ENCODE results near the gene PVALB. TPM values are rescaled to one million over a fixed set of nuclear protein-coding genes. Genes with fewer than 3 reads are reported as not detected.

PVALB gene
- total RNA-seq, 4 donors from 2014 or later = not detected

- TF ChIP-seq CTCF (IDR thresholded peaks at IDR 0.05) = no peak
- ATAC-seq (ENCODE audit: low FRiP score) (no peak), DNase-seq (ENCODE audit: low spot score) (no peak)
These were observed 16.2 kb upstream of the PVALB start for GRCh38 chr22:36833073-36833472.

- ATAC-seq (ENCODE audit: low FRiP score) (no peak), DNase-seq (ENCODE audit: low spot score) (no peak)
- TF ChIP-seq CTCF (IDR thresholded peaks at IDR 0.05) = no peak
These were observed 14.9 kb upstream of the PVALB start for GRCh38 chr22:36831717-36832116.

GRCh38 chr22:36831206-36831605 lies 14.4 kb upstream of the PVALB start:
- DNase-seq (ENCODE audit: low spot score) (no peak), ATAC-seq (ENCODE audit: low FRiP score) (no peak)
- TF ChIP-seq CTCF (IDR thresholded peaks at IDR 0.05) = no peak

GRCh38 chr22:36830601-36831000 lies 13.8 kb upstream of the PVALB start:
- no peak for TF ChIP-seq CTCF (IDR thresholded peaks at IDR 0.05)
- DNase-seq (ENCODE audit: low spot score) (no peak), ATAC-seq (ENCODE audit: low FRiP score) (no peak)

GRCh38 chr22:36829370-36830002 lies 12.7 kb upstream of the PVALB start:
- no peak for TF ChIP-seq CTCF (IDR thresholded peaks at IDR 0.05)
- DNase-seq (ENCODE audit: low spot score) (no peak), ATAC-seq (ENCODE audit: low FRiP score) (no peak)

- TF ChIP-seq CTCF (IDR thresholded peaks at IDR 0.05) = no peak
- ATAC-seq (ENCODE audit: low FRiP score) = no peak
These were observed 12.0 kb upstream of the PVALB start for GRCh38 chr22:36828815-36829214.

GRCh38 chr22:36826262-36826661 lies 9.4 kb upstream of the PVALB start:
- no peak for DNase-seq (ENCODE audit: low spot score)
- no peak for TF ChIP-seq CTCF (IDR thresholded peaks at IDR 0.05)

More at GRCh38 chr22:36828815-36829214, 12.0 kb upstream of the PVALB start:
- DNase-seq (ENCODE audit: low spot score) = no peak

More at GRCh38 chr22:36826262-36826661, 9.4 kb upstream of the PVALB start:
- no peak for ATAC-seq (ENCODE audit: low FRiP score)
